HL-60/S4 (cell line): ENCODE measurements around the gene MCC.

Source experiments
- in situ Hi-C: fragments of 300-500 bp; cut with MboI; formaldehyde crosslinking; loops from 2 replicates; pipeline ENCODE4 v1.14.3; 2022; ENCODE audit warnings: low sequenced_read_pairs

MCC gene

GRCh38 chr5:113376640-113377039, 111.6 kb downstream of the MCC start:
- in situ Hi-C loops = no loop called here

- in situ Hi-C loops = no loop called here
These were observed 112.7 kb downstream of the MCC start for GRCh38 chr5:113375480-113376060.

- in situ Hi-C loops = no loop called here
These were observed 114.8 kb downstream of the MCC start for GRCh38 chr5:113373426-113373825.

GRCh38 chr5:113371721-113372196, 116.5 kb downstream of the MCC start:
- in situ Hi-C loops = no loop called here

GRCh38 chr5:113367586-113367985, 120.7 kb downstream of the MCC start:
- in situ Hi-C loops = no loop called here

- in situ Hi-C loops = no loop called here
These were observed 123.8 kb downstream of the MCC start for GRCh38 chr5:113364466-113364865.

- in situ Hi-C loops = no loop called here
These were observed 126.6 kb downstream of the MCC start for GRCh38 chr5:113361701-113362100.

GRCh38 chr5:113359419-113359818, 128.8 kb downstream of the MCC start:
- in situ Hi-C loops = no loop called here

GRCh38 chr5:113358696-113359095, 129.6 kb downstream of the MCC start:
- in situ Hi-C loops = no loop called here

- in situ Hi-C loops = no loop called here
These were observed 130.4 kb downstream of the MCC start for GRCh38 chr5:113357696-113358476.

GRCh38 chr5:113356487-113356886, 131.8 kb downstream of the MCC start:
- in situ Hi-C loops = no loop called here

- in situ Hi-C loops = no loop called here
These were observed 134.2 kb downstream of the MCC start for GRCh38 chr5:113354055-113354454.

GRCh38 chr5:113347572-113347971, 140.7 kb downstream of the MCC start:
- in situ Hi-C loops = loop anchor here (25.0 kb wide), 3 partner anchors 165 to 360 kb away; partner anchors contain the start of genes DCP2 and YTHDC2

- in situ Hi-C loops = loop anchor here (25.0 kb wide), 3 partner anchors 167 to 358 kb away; partner anchors contain the start of genes DCP2 and YTHDC2
These were observed 143.0 kb downstream of the MCC start for GRCh38 chr5:113344973-113345940.

GRCh38 chr5:113343343-113343742, 144.9 kb downstream of the MCC start:
- in situ Hi-C loops = loop anchor here (25.0 kb wide), 3 partner anchors 169 to 356 kb away; partner anchors contain the start of genes DCP2 and YTHDC2

GRCh38 chr5:113340537-113340936, 147.7 kb downstream of the MCC start:
- in situ Hi-C loops = loop anchor here (25.0 kb wide), 3 partner anchors 172 to 353 kb away; partner anchors contain the start of genes DCP2 and YTHDC2

- in situ Hi-C loops = loop anchor here (25.0 kb wide), 3 partner anchors 174 to 351 kb away; partner anchors contain the start of genes DCP2 and YTHDC2
These were observed 149.6 kb downstream of the MCC start for GRCh38 chr5:113338628-113339027.

- in situ Hi-C loops = loop anchor here (25.0 kb wide), 3 partner anchors 175 to 350 kb away; partner anchors contain the start of genes DCP2 and YTHDC2
These were observed 150.5 kb downstream of the MCC start for GRCh38 chr5:113337515-113338415.

- in situ Hi-C loops = loop anchor here (25.0 kb wide), 3 partner anchors 175 to 350 kb away; partner anchors contain the start of genes DCP2 and YTHDC2
These were observed 151.3 kb downstream of the MCC start for GRCh38 chr5:113336975-113337374.
